22Rv1 (cell line): Measurements from ENCODE around the gene ITK.

Source experiments
- H3K27ac ChIP-seq: fragments of 450-650 bp; 2 replicates; pipeline ENCODE4 v1.5.1; 2017
- CTCF ChIP-seq: fragments of 450-650 bp; IDR thresholded peaks from 2 replicates; pipeline ENCODE4 v1.5.1; 2017; ENCODE audit warnings: mild to moderate bottlenecking
- ZFX ChIP-seq: fragments of 450-650 bp; IDR thresholded peaks from 2 replicates; pipeline ENCODE4 v1.6.1; 2017; ENCODE audit warnings: antibody characterized with exemption, borderline replicate concordance

Gene ITK

GRCh38 chr5:157180374-157181264 is at the start of gene ITK:
Gene ITK, plus strand, starts transcription at chr5:157180840. Its CDS starts 138 bp downstream, at chr5:157180978.
- H3K27ac ChIP-seq = no peak within 1 kb of the TSS
- TF ChIP-seq ZFX = no peak
- no peak for TF ChIP-seq CTCF

- TF ChIP-seq CTCF (no peak), ZFX (no peak)
- no peak overlapping the region for H3K27ac ChIP-seq
These were observed 49.7 kb upstream of the ITK start for GRCh38 chr5:157130925-157131324.

GRCh38 chr5:157132281-157132612 is 48.4 kb upstream of the ITK start:
- peak; percentile 36 for TF ChIP-seq CTCF
- no peak for TF ChIP-seq ZFX
- no peak overlapping the region for H3K27ac ChIP-seq

GRCh38 chr5:157137691-157138090 is 42.9 kb upstream of the ITK start:
- no peak overlapping the region for H3K27ac ChIP-seq
- TF ChIP-seq ZFX (no peak), CTCF (no peak)

- peak within 1 kb of the TSS; percentile 77 for H3K27ac ChIP-seq
- TF ChIP-seq CTCF (no peak), ZFX (no peak)
These were observed 38.1 kb upstream of the ITK start, which contains the start of gene MED7 for GRCh38 chr5:157142317-157143126. Gene MED7, minus strand, starts transcription at chr5:157142865. Its CDS starts 3,434 bp downstream, at chr5:157139431.

GRCh38 chr5:157143127-157143971 is 37.3 kb upstream of the ITK start:
- TF ChIP-seq ZFX = no peak
- no peak for TF ChIP-seq CTCF
- H3K27ac ChIP-seq = peak overlapping the region; percentile 77
